22Rv1 (cell line): ENCODE data around the gene EYA2.

Source experiments
- H3K27ac ChIP-seq: fragments of 450-650 bp; 2 replicates; pipeline ENCODE4 v1.5.1; 2017
- ZFX ChIP-seq: fragments of 450-650 bp; IDR thresholded peaks from 2 replicates; pipeline ENCODE4 v1.6.1; 2017; ENCODE audit warnings: antibody characterized with exemption, borderline replicate concordance
- TF ChIP-seq, protein P1 (sequence below): fragments of 450-650 bp; IDR thresholded peaks from 2 replicates; pipeline ENCODE4 v1.5.1; 2017; ENCODE audit warnings: mild to moderate bottlenecking

Gene EYA2

DNA sequence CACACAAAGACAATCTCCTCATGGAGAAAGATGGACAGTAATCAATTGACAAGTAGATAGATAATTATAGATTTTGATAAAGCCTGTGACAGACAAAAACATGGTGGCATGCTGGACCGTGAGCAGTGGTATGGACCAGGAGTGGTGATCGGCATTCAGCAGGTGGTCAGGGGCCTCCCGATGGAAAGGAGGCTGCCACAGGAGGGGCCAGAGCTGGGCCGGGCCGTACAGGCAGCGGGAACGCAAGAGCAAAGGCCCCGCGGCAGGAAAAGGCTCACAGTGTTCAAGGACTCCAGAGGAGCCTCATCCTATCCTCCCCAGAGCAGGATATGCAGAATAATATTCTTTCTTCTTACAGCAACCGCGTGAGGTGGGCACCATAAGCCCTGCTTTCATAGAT lies 123.7 kb downstream of the EYA2 start:
- H3K27ac ChIP-seq, result no peak overlapping the region

DNA sequence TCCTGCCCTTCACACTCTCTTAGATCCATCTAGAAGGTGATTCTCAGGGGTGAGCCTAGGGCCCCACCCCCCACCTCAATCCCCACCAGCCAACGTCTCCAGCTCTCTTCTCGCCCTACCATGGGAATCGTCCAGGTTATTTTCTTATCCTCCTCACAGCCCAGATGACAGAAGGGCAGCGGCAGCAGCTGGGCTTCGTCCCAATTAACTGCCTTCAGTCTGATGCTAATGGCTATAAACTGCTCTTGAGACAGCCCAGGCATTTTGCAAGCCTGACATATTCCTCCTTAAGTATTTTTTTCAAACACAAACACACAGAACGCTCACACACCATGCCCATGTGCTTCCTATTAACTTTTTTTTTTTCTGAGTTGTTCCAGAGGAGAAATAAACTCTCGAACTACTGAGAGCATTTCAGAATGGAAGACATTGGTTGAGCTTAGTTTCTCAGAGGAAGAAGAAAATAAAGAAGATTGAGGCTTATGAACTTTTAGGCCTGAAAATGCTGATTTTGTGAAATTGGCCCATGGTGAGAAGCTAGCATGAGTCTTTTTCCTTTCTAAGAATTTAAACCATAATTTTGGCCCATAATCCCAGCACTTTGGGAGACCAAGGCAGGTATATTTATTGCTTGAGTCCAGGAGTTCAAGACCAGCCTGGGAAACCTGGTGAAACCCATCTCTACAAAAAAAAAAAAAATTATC lies 124.6 kb downstream of the EYA2 start:
- TF ChIP-seq ZFX, result no peak
- TF ChIP-seq, protein P1, sequence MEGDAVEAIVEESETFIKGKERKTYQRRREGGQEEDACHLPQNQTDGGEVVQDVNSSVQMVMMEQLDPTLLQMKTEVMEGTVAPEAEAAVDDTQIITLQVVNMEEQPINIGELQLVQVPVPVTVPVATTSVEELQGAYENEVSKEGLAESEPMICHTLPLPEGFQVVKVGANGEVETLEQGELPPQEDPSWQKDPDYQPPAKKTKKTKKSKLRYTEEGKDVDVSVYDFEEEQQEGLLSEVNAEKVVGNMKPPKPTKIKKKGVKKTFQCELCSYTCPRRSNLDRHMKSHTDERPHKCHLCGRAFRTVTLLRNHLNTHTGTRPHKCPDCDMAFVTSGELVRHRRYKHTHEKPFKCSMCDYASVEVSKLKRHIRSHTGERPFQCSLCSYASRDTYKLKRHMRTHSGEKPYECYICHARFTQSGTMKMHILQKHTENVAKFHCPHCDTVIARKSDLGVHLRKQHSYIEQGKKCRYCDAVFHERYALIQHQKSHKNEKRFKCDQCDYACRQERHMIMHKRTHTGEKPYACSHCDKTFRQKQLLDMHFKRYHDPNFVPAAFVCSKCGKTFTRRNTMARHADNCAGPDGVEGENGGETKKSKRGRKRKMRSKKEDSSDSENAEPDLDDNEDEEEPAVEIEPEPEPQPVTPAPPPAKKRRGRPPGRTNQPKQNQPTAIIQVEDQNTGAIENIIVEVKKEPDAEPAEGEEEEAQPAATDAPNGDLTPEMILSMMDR, result no peak
- no peak overlapping the region for H3K27ac ChIP-seq

More for the DNA sequence above, 123.7 kb downstream of the EYA2 start:
- TF ChIP-seq, protein P1, result no peak
- no peak for TF ChIP-seq ZFX

DNA sequence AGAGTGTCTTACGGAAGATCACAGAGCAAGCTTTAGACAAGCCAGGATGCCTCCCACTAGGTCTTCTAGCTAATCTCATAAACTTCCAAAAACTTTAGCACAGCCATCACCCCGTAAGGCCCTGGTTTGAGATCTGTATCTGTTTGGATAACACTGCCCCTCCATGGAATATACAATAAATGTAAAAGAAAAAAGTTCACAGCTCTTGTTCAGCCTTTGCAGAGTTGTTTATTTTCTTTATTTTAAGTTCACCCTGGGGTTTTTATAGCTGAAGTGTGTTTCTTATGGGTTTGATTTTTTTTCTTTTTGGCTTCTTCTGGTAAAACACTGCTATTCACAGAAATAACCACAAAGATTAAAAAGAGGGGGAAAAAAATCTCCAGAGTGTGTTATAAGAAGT lies 125.6 kb downstream of the EYA2 start:
- TF ChIP-seq ZFX, result no peak
- TF ChIP-seq, protein P1, result no peak
- no peak overlapping the region for H3K27ac ChIP-seq

DNA sequence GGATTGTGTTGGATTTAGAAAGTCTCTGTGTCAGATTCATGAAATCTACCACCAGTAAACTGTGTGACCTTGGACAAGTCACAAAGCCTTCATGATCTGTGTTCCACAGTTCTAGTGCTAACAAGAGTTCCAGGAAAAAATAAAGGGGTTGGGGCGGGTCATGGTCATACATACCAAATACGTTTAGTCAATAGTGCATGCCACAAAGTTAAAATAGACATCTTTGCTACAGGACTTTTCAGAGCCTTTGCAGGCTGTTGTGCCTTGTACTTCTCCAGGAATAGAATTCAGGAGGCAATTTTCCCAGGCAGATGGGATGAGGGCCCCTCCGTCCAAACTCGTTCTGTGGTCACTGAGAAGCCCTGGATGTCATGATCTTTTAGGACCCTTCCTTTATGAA lies 127.2 kb downstream of the EYA2 start:
- TF ChIP-seq, protein P1, result no peak
- TF ChIP-seq ZFX, result no peak
- no peak overlapping the region for H3K27ac ChIP-seq

DNA sequence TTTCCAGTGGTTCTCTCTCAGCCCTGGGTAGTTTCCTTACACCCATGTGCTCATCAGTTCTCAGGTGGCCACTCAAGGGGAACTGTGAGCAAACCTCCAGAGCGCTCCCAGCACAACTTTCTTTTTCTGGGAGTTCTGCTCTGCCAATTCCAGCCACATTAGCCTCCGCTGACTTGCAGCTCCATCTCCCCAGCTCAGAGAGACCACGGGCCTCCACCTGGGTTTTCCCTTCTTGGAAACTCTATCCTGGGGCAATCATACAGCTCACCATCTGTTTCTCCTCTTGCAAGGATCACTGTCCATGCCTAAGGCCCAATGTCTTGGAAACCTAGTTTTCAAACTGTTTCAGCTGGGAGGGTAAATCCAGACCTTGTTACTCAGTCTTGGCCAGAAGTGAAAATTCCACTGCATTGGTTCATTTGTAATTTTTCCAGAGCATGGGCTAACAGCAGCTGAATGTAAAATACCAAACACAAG lies 129.9 kb downstream of the EYA2 start:
- no peak overlapping the region for H3K27ac ChIP-seq
- TF ChIP-seq, protein P1, result no peak
- TF ChIP-seq ZFX, result no peak

DNA sequence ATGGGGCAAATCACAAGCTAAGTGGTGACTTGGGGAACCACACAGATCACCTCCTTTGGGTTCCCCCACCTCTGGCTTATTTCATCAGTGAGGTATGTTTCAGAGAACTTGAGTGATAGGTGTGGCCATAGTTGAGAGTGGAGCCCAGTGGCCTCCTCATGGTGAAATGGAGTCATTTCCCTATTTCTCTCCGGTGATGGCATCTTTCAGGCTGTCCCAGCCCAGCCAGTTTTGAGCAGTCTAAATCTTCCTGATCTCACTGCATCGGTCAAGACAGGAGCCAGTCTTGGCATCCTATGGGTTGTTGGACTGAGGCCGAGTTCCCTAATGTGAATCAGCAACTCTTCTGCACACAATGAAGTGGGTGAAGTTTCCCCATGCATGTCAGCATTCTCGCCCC lies 132.4 kb downstream of the EYA2 start:
- TF ChIP-seq ZFX, result no peak
- TF ChIP-seq, protein P1, result no peak
- H3K27ac ChIP-seq, result no peak overlapping the region

DNA sequence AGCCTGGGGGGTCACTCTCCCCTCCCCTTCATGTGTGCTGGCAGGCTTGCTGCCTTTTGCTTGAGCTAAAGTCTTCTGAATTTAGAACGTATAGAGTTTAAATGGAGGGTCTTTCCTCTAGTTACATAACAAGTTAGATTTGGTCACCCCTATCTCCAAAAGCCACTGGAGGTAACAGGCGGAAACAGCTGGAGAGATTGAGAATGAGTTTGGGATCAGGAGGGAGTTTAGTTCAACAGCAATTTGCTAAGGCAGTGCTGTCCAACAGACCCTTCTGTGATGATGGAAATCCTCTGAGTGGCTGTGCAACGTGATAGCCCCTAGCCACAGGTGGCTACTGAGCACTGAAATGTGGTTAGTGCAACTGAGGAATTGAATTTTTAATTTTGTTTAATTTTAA lies 132.8 kb downstream of the EYA2 start:
- no peak for TF ChIP-seq ZFX
- TF ChIP-seq, protein P1, result no peak
- H3K27ac ChIP-seq, result no peak overlapping the region
